ENCODE results near the gene HEATR1.

- TF ChIP-seq, protein P1, sequence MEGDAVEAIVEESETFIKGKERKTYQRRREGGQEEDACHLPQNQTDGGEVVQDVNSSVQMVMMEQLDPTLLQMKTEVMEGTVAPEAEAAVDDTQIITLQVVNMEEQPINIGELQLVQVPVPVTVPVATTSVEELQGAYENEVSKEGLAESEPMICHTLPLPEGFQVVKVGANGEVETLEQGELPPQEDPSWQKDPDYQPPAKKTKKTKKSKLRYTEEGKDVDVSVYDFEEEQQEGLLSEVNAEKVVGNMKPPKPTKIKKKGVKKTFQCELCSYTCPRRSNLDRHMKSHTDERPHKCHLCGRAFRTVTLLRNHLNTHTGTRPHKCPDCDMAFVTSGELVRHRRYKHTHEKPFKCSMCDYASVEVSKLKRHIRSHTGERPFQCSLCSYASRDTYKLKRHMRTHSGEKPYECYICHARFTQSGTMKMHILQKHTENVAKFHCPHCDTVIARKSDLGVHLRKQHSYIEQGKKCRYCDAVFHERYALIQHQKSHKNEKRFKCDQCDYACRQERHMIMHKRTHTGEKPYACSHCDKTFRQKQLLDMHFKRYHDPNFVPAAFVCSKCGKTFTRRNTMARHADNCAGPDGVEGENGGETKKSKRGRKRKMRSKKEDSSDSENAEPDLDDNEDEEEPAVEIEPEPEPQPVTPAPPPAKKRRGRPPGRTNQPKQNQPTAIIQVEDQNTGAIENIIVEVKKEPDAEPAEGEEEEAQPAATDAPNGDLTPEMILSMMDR (IDR thresholded peaks at IDR 0.05) = no peak
- no peak for TF ChIP-seq POLR2A (IDR thresholded peaks at IDR 0.05)
Measured at GRCh38 chr1:236548452-236548851, 55.9 kb downstream of the HEATR1 start.
